ENCODE results near the gene GALNS. TPM values are rescaled to one million over a fixed set of nuclear protein-coding genes. Genes with fewer than 3 reads are reported as not detected.

Gene GALNS
- total and polyA plus RNA-seq, 2 donors (not counting 3 experiments of a cell fraction or from before 2014, with no cell fraction given), result 21.8 to 40.2 TPM

- Histone ChIP-seq H3K4me2 (ENCODE audit: insufficient read depth, low read length) (no peak overlapping the region), H3K79me2 (ENCODE audit: control insufficient read depth, insufficient read depth, low read length) (peaks cover 7% of the 10 kb centered on the region), H3K9me1 (replicated peaks; ENCODE audit: control insufficient read depth, extremely low read depth, insufficient read depth, low read length) (no peaks in the 10 kb centered on the region), H2AFZ (ENCODE audit: low read depth, low read length) (no peak overlapping the region), H3K4me3 (replicated peaks in 1 of 3; ENCODE audit: insufficient read depth in 1 of 3, low read depth in 1 of 3, low read length in 3 of 3) (no peak overlapping the region), H3K9ac (replicated peaks; ENCODE audit: extremely low read depth, insufficient read depth, low read length) (no peak overlapping the region), H3K4me1 (ENCODE audit: control insufficient read depth, extremely low read depth, insufficient read depth, low read length) (peaks cover 5% of the 10 kb centered on the region), H3K9me3 (replicated peaks; ENCODE audit: control insufficient read depth, insufficient read depth, low read length) (no peaks in the 10 kb centered on the region), H3K27ac (ENCODE audit: insufficient read depth, low read depth, low read length) (no peak overlapping the region), H3K27me3 (ENCODE audit: control insufficient read depth in 2 of 2, insufficient read depth in 2 of 2, low read length in 2 of 2) (no peaks in the 10 kb centered on the region), H4K20me1 (replicated peaks; ENCODE audit: control insufficient read depth, extremely low read depth, insufficient read depth, low read length) (no peaks in the 10 kb centered on the region), H3K36me3 (ENCODE audit: control insufficient read depth in 2 of 2, extremely low read depth in 1 of 2, insufficient read depth in 2 of 2, low read length in 2 of 2) (no peaks in the 10 kb centered on the region)
- FAIRE-seq (no peak), DNase-seq (ENCODE audit: low read depth, low spot score) (no peak)
- BruUV-seq (replicated peaks), result no TSS peak
- ChIA-PET POLR2A (interaction anchor here (1.1 kb wide), 1 partner anchor 14 kb away, joined by 3 read pairs; the partner anchor contains the start of gene PIEZO1), CTCF (interaction anchor here (1.0 to 2.3 kb wide), 5 partner anchors 13 to 62 kb away, joined by 3 to 14 read pairs (median 4); partner anchors contain the start of gene PIEZO1)
- dilution Hi-C loops (cut with MboI; ENCODE audit: extremely low pct_ligation_motif_present, low sequenced_read_pairs) (no loop called here), intact Hi-C loops (cut with micrococcal nuclease) (no loop called here)
- TF ChIP-seq MYC (IDR thresholded peaks at IDR 0.05; ENCODE audit: low read depth, low read length) (no peak), FOS (IDR thresholded peaks at IDR 0.05; ENCODE audit: borderline replicate concordance, insufficient read depth, low read length) (no peak), CTCF (IDR thresholded peaks at IDR 0.05; ENCODE audit: extremely low read depth in 1 of 2, insufficient read depth in 1 of 2, low read depth in 1 of 2, low read length in 2 of 2) (no peak), MAX (IDR thresholded peaks at IDR 0.05; ENCODE audit: insufficient read depth, insufficient read length) (no peak), POLR2AphosphoS5 (IDR thresholded peaks at IDR 0.05; ENCODE audit: insufficient read depth, low read depth, low read length) (no peak)
Observed at GRCh38 chr16:88799569-88800276, 57.0 kb downstream of the GALNS start.
